H1 (cell line): ENCODE results near the gene SPTB. TPM values are rescaled to one million over a fixed set of nuclear protein-coding genes. Genes with fewer than 3 reads are reported as not detected.

Experiments used
- CTCF ChIA-PET: fragments of 300-600 bp; sonication (Branson Sonifier 250); formaldehyde crosslinking; loops from one replicate; lab custom pipeline; 2021; ENCODE audit not compliant: partially characterized antibody; lab: Charles Lee
- POLR2A ChIA-PET: fragments of 300-600 bp; sonication (Branson Sonifier 250); formaldehyde crosslinking; loops from one replicate; lab custom pipeline; 2021; ENCODE audit warnings: inconsistent platforms; ENCODE audit not compliant: partially characterized antibody; lab: Charles Lee
- DNase-seq, 2 experiments: peaks; one replicate each; pipeline versions ENCODE4 v3.0.0 to v3.0.0-alpha.2; 2010 to 2022; ENCODE audit warnings: low spot score in 2 of 2, low read depth in 1 of 2, mixed read lengths in 1 of 2
- FAIRE-seq: peaks from 2 replicates; lab custom pipeline; 2011; peaks lifted over from hg19 to GRCh38; lab: Jason Lieb, UNC
- H2AFZ ChIP-seq: 2 replicates; pipeline ENCODE4 v1.8.1; 2012; ENCODE audit warnings: low read length, inconsistent platforms
- H2AK5ac ChIP-seq: 2 replicates; pipeline ENCODE4 v1.6.1; 2013; ENCODE audit warnings: low read depth, low read length
- H2BK120ac ChIP-seq: replicated peaks from 2 replicates; pipeline ENCODE3; 2013; ENCODE audit warnings: low read depth, low read length, inconsistent platforms
- H2BK12ac ChIP-seq: 2 replicates; pipeline ENCODE4 v1.6.1; 2013; ENCODE audit warnings: low read depth, low read length
- H2BK15ac ChIP-seq: 2 replicates; pipeline ENCODE4 v1.6.1; 2013; ENCODE audit warnings: low read length
- H2BK20ac ChIP-seq: 2 replicates; pipeline ENCODE4 v1.6.1; 2013; ENCODE audit warnings: low read length
- H2BK5ac ChIP-seq: 2 replicates; pipeline ENCODE4 v1.6.1; 2013; ENCODE audit warnings: low read depth, low read length
- H3K14ac ChIP-seq: 2 replicates; pipeline ENCODE4 v1.6.1; 2013; ENCODE audit warnings: inconsistent platforms; ENCODE audit not compliant: insufficient read length
- H3K18ac ChIP-seq: 2 replicates; pipeline ENCODE4 v1.6.1; 2013; ENCODE audit warnings: low read length; ENCODE audit errors: extremely low read depth
- H3K23ac ChIP-seq: 2 replicates; pipeline ENCODE4 v1.6.1; 2013; ENCODE audit warnings: inconsistent platforms; ENCODE audit not compliant: insufficient read length
- H3K23me2 ChIP-seq: 2 replicates; pipeline ENCODE4 v1.6.1; 2013; ENCODE audit warnings: low read depth, low read length
- H3K27ac ChIP-seq: 2 replicates; pipeline ENCODE4 v1.6.1; 2011; ENCODE audit warnings: low read depth, low read length, inconsistent platforms
- H3K27me3 ChIP-seq, 4 experiments: replicated peaks in 1 of 4; 1 replicate in 1 of 4; 2 replicates in 3 of 4; pipeline versions ENCODE4 v1.6.1 to v1.8.1; 2011 to 2013; ENCODE audit warnings: low read length in 3 of 4, mild to moderate bottlenecking in 3 of 4, inconsistent platforms in 2 of 4, mixed read lengths in 2 of 4, moderate library complexity in 1 of 4; ENCODE audit not compliant: control insufficient read depth in 3 of 4, insufficient read depth in 3 of 4; ENCODE audit errors: extremely low read depth in 1 of 4
- H3K36me3 ChIP-seq, 4 experiments: 2 replicates each; pipeline versions ENCODE4 v1.6.1 to v1.8.1; 2011 to 2013; ENCODE audit warnings: mild to moderate bottlenecking in 4 of 4, low read length in 3 of 4, moderate library complexity in 2 of 4, control low read depth in 1 of 4, inconsistent platforms in 1 of 4; ENCODE audit not compliant: insufficient read depth in 4 of 4, control insufficient read depth in 2 of 4
- H3K4ac ChIP-seq: replicated peaks from 2 replicates; pipeline ENCODE3; 2013; ENCODE audit warnings: low read length, low read depth, mixed read lengths, inconsistent platforms; ENCODE audit not compliant: insufficient read length
- H3K4me1 ChIP-seq, 4 experiments: replicated peaks in 1 of 4; 1 replicate in 1 of 4; 2 replicates in 3 of 4; pipeline versions ENCODE4 v1.6.1 to v1.8.1; 2011 to 2013; ENCODE audit warnings: low read length in 3 of 4, inconsistent platforms in 2 of 4, mixed read lengths in 1 of 4; ENCODE audit not compliant: insufficient read depth in 4 of 4, control insufficient read depth in 3 of 4
- H3K4me2 ChIP-seq, 2 experiments: 2 replicates each; pipeline versions ENCODE4 v1.6.1 to v1.8.1; 2011 to 2013; ENCODE audit warnings: low read depth in 2 of 2, low read length in 2 of 2, control low read depth in 1 of 2, inconsistent platforms in 1 of 2, mild to moderate bottlenecking in 1 of 2; ENCODE audit not compliant: insufficient read depth in 1 of 2
- H3K4me3 ChIP-seq, 4 experiments: fragments of 200-600, 300-600 bp in 1 of 4; sonication (generic), shearing (Covaris generic), sonication (Bioruptor Twin) in 1 of 4; 2 replicates each; pipeline versions ENCODE4 v1.5.1 to v1.8.1; 2011 to 2016; ENCODE audit warnings: low read length in 4 of 4, low read depth in 3 of 4, control low read depth in 2 of 4, inconsistent platforms in 2 of 4, mild to moderate bottlenecking in 2 of 4, mixed read lengths in 1 of 4, moderate library complexity in 1 of 4; ENCODE audit not compliant: insufficient read depth in 2 of 4; ENCODE audit errors: extremely low read depth in 1 of 4
- H3K56ac ChIP-seq: replicated peaks from 2 replicates; pipeline ENCODE3; 2013; ENCODE audit warnings: low read depth, mild to moderate bottlenecking, mixed read lengths, low read length, inconsistent platforms; ENCODE audit not compliant: insufficient read length
- H3K79me1 ChIP-seq: 2 replicates; pipeline ENCODE4 v1.6.1; 2013; ENCODE audit warnings: low read depth, low read length, control low read depth
- H3K79me2 ChIP-seq, 2 experiments: 2 replicates each; pipeline versions ENCODE4 v1.6.1 to v1.8.1; 2012 to 2013; ENCODE audit warnings: low read length in 2 of 2, mild to moderate bottlenecking in 2 of 2, inconsistent platforms in 1 of 2; ENCODE audit not compliant: insufficient read depth in 2 of 2, control insufficient read depth in 1 of 2
- H3K9ac ChIP-seq, 4 experiments: replicated peaks in 1 of 4; 1 replicate in 1 of 4; 2 replicates in 3 of 4; pipeline versions ENCODE4 v1.6.1 to v1.8.1; 2011 to 2013; ENCODE audit warnings: low read depth in 3 of 4, low read length in 3 of 4, control low read depth in 2 of 4, mild to moderate bottlenecking in 2 of 4, moderate library complexity in 2 of 4, inconsistent platforms in 1 of 4; ENCODE audit errors: extremely low read depth in 1 of 4
- H3K9me3 ChIP-seq, 2 experiments: 2 replicates each; pipeline versions ENCODE4 v1.6.1 to v1.8.1; 2012 to 2013; ENCODE audit warnings: mild to moderate bottlenecking in 2 of 2, moderate library complexity in 2 of 2, control low read depth in 1 of 2, inconsistent platforms in 1 of 2, low read depth in 1 of 2, low read length in 1 of 2, mixed read lengths in 1 of 2; ENCODE audit not compliant: insufficient read depth in 2 of 2
- H4K20me1 ChIP-seq, 2 experiments: replicated peaks in 1 of 2; 2 replicates each; pipeline versions ENCODE3 to v1.8.1; 2011 to 2013; ENCODE audit warnings: inconsistent platforms in 2 of 2, low read length in 2 of 2, mild to moderate bottlenecking in 1 of 2; ENCODE audit not compliant: insufficient read depth in 2 of 2, control insufficient read depth in 1 of 2
- H4K5ac ChIP-seq: 2 replicates; pipeline ENCODE4 v1.6.1; 2013; ENCODE audit warnings: low read length, low read depth, mixed read lengths, inconsistent platforms; ENCODE audit not compliant: insufficient read length
- H4K8ac ChIP-seq: 2 replicates; pipeline ENCODE4 v1.8.0; 2013; ENCODE audit warnings: mild to moderate bottlenecking, moderate library complexity, low read length, inconsistent platforms; ENCODE audit not compliant: insufficient read depth; ENCODE audit errors: extremely low read depth
- H4K91ac ChIP-seq: replicated peaks from 2 replicates; pipeline ENCODE3; 2013; ENCODE audit warnings: low read length, mixed read lengths, inconsistent platforms; ENCODE audit not compliant: insufficient read length
- ATF3 ChIP-seq: IDR thresholded peaks from 2 replicates; pipeline ENCODE4 v1.6.1; 2011; ENCODE audit warnings: low read depth, mild to moderate bottlenecking, low read length; ENCODE audit not compliant: insufficient read depth
- CBX8 ChIP-seq: fragments of 300-800, 300-1000 bp; sonication (generic); IDR thresholded peaks from 2 replicates; pipeline ENCODE4 v1.7.1; 2016; ENCODE audit warnings: low read depth, low read length, borderline replicate concordance
- CTBP2 ChIP-seq: IDR thresholded peaks from 2 replicates; pipeline ENCODE4 v1.7.0; 2011; ENCODE audit warnings: borderline replicate concordance, mild to moderate bottlenecking, moderate library complexity, mixed read lengths, low read length; ENCODE audit not compliant: insufficient read depth, insufficient read length
- GABPA ChIP-seq: IDR thresholded peaks from 2 replicates; pipeline ENCODE4 v1.6.1; 2011; ENCODE audit warnings: mild to moderate bottlenecking, low read length, moderate library complexity, borderline replicate concordance; ENCODE audit not compliant: insufficient read depth
- GTF2F1 ChIP-seq: IDR thresholded peaks from 2 replicates; pipeline ENCODE4 v1.6.1; 2012; ENCODE audit warnings: low read depth, low read length, improper control_type of control experiment, borderline replicate concordance
- KDM1A ChIP-seq: fragments of 200-600, 300-600 bp; sonication (generic); IDR thresholded peaks from 2 replicates; pipeline ENCODE4 v1.7.1; 2016; ENCODE audit warnings: mild to moderate bottlenecking, low read length, borderline replicate concordance
- MAFK ChIP-seq: IDR thresholded peaks from 2 replicates; pipeline ENCODE4 v1.6.1; 2012; ENCODE audit warnings: low read depth, mild to moderate bottlenecking, improper control_type of control experiment, low read length
- NRF1 ChIP-seq: IDR thresholded peaks from 2 replicates; pipeline ENCODE4 v1.6.1; 2011; ENCODE audit warnings: mild to moderate bottlenecking, low read depth, low read length, improper control_type of control experiment
- POLR2A ChIP-seq, 2 experiments: IDR thresholded peaks; 1 replicate in 1 of 2; 2 replicates in 1 of 2; pipeline ENCODE4 v1.6.1; 2011; ENCODE audit warnings: low read depth in 2 of 2, low read length in 2 of 2, mild to moderate bottlenecking in 2 of 2; ENCODE audit errors: control extremely low read depth in 1 of 2
- POU5F1 ChIP-seq: IDR thresholded peaks from 2 replicates; pipeline ENCODE4 v1.6.1; 2011; ENCODE audit warnings: low read depth, mild to moderate bottlenecking, low read length, moderate library complexity
- SAP30 ChIP-seq: fragments of 300-600 bp; sonication (generic); IDR thresholded peaks from 2 replicates; pipeline ENCODE4 v1.7.1; 2012; ENCODE audit warnings: low read length, moderate library complexity, mild to moderate bottlenecking, inconsistent platforms; ENCODE audit not compliant: insufficient read depth, insufficient replicate concordance
- SIX5 ChIP-seq: IDR thresholded peaks from 2 replicates; pipeline ENCODE4 v1.6.1; 2011; ENCODE audit warnings: mild to moderate bottlenecking, low read depth, low read length
- TEAD4 ChIP-seq: IDR thresholded peaks from 2 replicates; pipeline ENCODE4 v1.6.1; 2012; ENCODE audit warnings: low read depth, low read length, inconsistent platforms, mixed read lengths
- WGBS, 2 experiments: shearing (Covaris generic) in 1 of 2; methylation state at CpG; one replicate each; pipeline versions ENCODE4 v1.1.6 to v1.1.7; 2013 to 2015; ENCODE audit warnings: low lambda C conversion rate in 2 of 2, mixed read lengths in 2 of 2, inconsistent platforms in 1 of 2, low coverage in 1 of 2, missing lambda C conversion rate in 1 of 2; ENCODE audit not compliant: insufficient replicate concordance in 2 of 2, insufficient coverage in 1 of 2, insufficient read length in 1 of 2; ENCODE audit errors: extremely low coverage in 1 of 2, missing lambda C conversion rate in 1 of 2; 5-methylcytosine and 5-hydroxymethylcytosine counted together
- polyA plus RNA-seq, 7 experiments: library from polyadenylated mRNA; depleted of rRNA in 3 of 7; stranded (reverse) in 5 of 7; unstranded in 2 of 7; fragments of >200 nt in 5 of 7; fragments of 200-250 nt in 2 of 7; gene quantifications; 1 replicate in 5 of 7; 2 replicates in 1 of 7; 4 replicates in 1 of 7; pipeline versions ENCODE4 v1.2.1 to v1.2.3, GENCODE V29; 2011 to 2013; ENCODE audit warnings: missing spikeins in 2 of 7, mixed read lengths in 2 of 7
- total RNA-seq: library from RNA; stranded (reverse); fragmentation: NEBNext Ultra II Directional; extraction: Animal tissue kit (Norgen Biotek cat#: 25700); gene quantifications from 2 replicates; pipeline ENCODE4 v1.2.1, GENCODE V29; 2021

The SPTB gene
- total and polyA plus RNA-seq, 2 of the 8 experiments (the other 6 are each of a cell fraction or from before 2014, with no cell fraction given), result 0.30 to 2.4 TPM

GRCh38 chr14:64825509-64825908 lies 54.2 kb downstream of the SPTB start:
- no peak overlapping the region for H2BK12ac ChIP-seq
- H3K23me2 ChIP-seq, result no peaks in the 10 kb centered on the region
- H3K4me1 ChIP-seq, result peaks cover 0 to 11% (median 4%) of the 10 kb centered on the region in 4 experiments; a peak in 4 of 7 replicates
- H3K14ac ChIP-seq, result no peak overlapping the region
- H2AK5ac ChIP-seq, result no peak overlapping the region
- ChIA-PET POLR2A (interaction anchor here (1.5 kb wide), 1 partner anchor 10 kb away, joined by 3 read pairs; no protein-coding TSS in a partner anchor), CTCF (interaction anchor here (1.5 to 12.1 kb wide), 10 partner anchors 12 to 85 kb away, joined by 4 to 243 read pairs (median 50); partner anchors contain the start of gene SPTB)
- no peak overlapping the region for H3K4me3 ChIP-seq
- H2BK5ac ChIP-seq, result no peak overlapping the region
- H4K20me1 ChIP-seq, result no peaks in the 10 kb centered on the region
- 89% methylated on average over 10 of the region's 10 CpGs; no CpG with 5 or more reads in 1 of the 2 experiments for WGBS, 2 experiments
- no peak overlapping the region for H3K56ac ChIP-seq
- H3K27me3 ChIP-seq, result no peaks in the 10 kb centered on the region; a peak in 1 of 7 replicates
- no peak overlapping the region for H3K23ac ChIP-seq
- H2BK120ac ChIP-seq, result no peak overlapping the region
- no peaks in the 10 kb centered on the region for H3K36me3 ChIP-seq
- H2BK15ac ChIP-seq, result no peak overlapping the region
- no peak overlapping the region for H3K4me2 ChIP-seq
- no peaks in the 10 kb centered on the region for H3K79me1 ChIP-seq
- H3K9ac ChIP-seq, result no peak overlapping the region; a peak in 1 of 7 replicates
- no peak overlapping the region for H4K8ac ChIP-seq
- H3K27ac ChIP-seq, result no peak overlapping the region
- no peak overlapping the region for H2BK20ac ChIP-seq
- DNase-seq, result no peak
- no peak overlapping the region for H4K91ac ChIP-seq
- no peaks in the 10 kb centered on the region for H3K9me3 ChIP-seq
- no peak overlapping the region for H3K18ac ChIP-seq
- no peak overlapping the region for H3K4ac ChIP-seq
- no peak overlapping the region for H2AFZ ChIP-seq
- FAIRE-seq, result no peak
- H4K5ac ChIP-seq, result no peak overlapping the region
- no peaks in the 10 kb centered on the region for H3K79me2 ChIP-seq
- TF ChIP-seq NRF1 (no peak), GTF2F1 (no peak), SIX5 (no peak), SAP30 (no peak), ATF3 (no peak), MAFK (no peak), CTBP2 (no peak), TEAD4 (no peak), POU5F1 (no peak), CBX8 (no peak), GABPA (no peak), KDM1A (no peak), POLR2A (IDR thresholded peaks at IDR 0.05; ENCODE audit: control extremely low read depth in 1 of 2, low read depth in 2 of 2, low read length in 2 of 2) (no peak)
